Measurements from ENCODE around the gene BBS2.

GRCh38 chr16:56506941-56507340 lies 12.9 kb downstream of the BBS2 start:
- TF ChIP-seq CTCF (IDR thresholded peaks at IDR 0.05) (no peak), POLR2A (IDR thresholded peaks at IDR 0.05) (no peak)
